Thymus (tissue), 14 donors: ENCODE results near the gene ZNF431. TPM values are rescaled to one million over a fixed set of nuclear protein-coding genes. Genes with fewer than 3 reads are reported as not detected.

ENCODE experiments used
- DNase-seq, 9 donors: peaks; one replicate each; pipeline ENCODE4 v3.0.0-alpha.2; 2013; ENCODE audit warnings: low spot score in 9 of 9, low read depth in 6 of 9, missing footprints in 1 of 9
- H3K27ac ChIP-seq, 2 donors: one replicate each; pipeline ENCODE4 v1.5.1; 2013; ENCODE audit warnings: control low read depth in 1 of 2, low read depth in 1 of 2, low read length in 1 of 2, mild to moderate bottlenecking in 1 of 2, moderate library complexity in 1 of 2
- H3K27me3 ChIP-seq, 2 donors: one replicate each; pipeline ENCODE4 v1.5.1; 2013; ENCODE audit warnings: low read length in 1 of 2; ENCODE audit not compliant: control insufficient read depth in 2 of 2, insufficient read depth in 1 of 2
- H3K36me3 ChIP-seq, 2 donors: one replicate each; pipeline ENCODE4 v1.5.1; 2013; ENCODE audit warnings: low read length in 1 of 2, mild to moderate bottlenecking in 1 of 2, moderate library complexity in 1 of 2; ENCODE audit not compliant: control insufficient read depth in 2 of 2, insufficient read depth in 2 of 2
- H3K4me1 ChIP-seq, 2 donors: one replicate each; pipeline ENCODE4 v1.5.1; 2013; ENCODE audit warnings: low read length in 2 of 2; ENCODE audit not compliant: control insufficient read depth in 2 of 2, insufficient read depth in 2 of 2
- H3K4me3 ChIP-seq, 2 donors: one replicate each; pipeline ENCODE4 v1.5.1; 2013; ENCODE audit warnings: low read length in 2 of 2, control low read depth in 1 of 2, mild to moderate bottlenecking in 1 of 2
- H3K9me3 ChIP-seq, 2 donors: one replicate each; pipeline ENCODE4 v1.5.1; 2013; ENCODE audit warnings: low read length in 1 of 2, mild to moderate bottlenecking in 1 of 2; ENCODE audit not compliant: control insufficient read depth in 2 of 2, insufficient read depth in 1 of 2
- WGBS: extraction: QIAGEN DNeasy Blood & Tissue Kit; methylation state at CpG from one replicate; pipeline ENCODE4 v1.1.7; 2013; 5-methylcytosine and 5-hydroxymethylcytosine counted together
- long read RNA-seq, 10 donors: transcript quantifications; one replicate each; lab custom pipeline, GENCODE V29; 2026
- polyA plus RNA-seq: library from polyadenylated mRNA; stranded (reverse); fragments of 200-250 nt; gene quantifications from one replicate; pipeline ENCODE4 v1.2.3, GENCODE V29; 2013
- total RNA-seq: library from RNA; stranded (reverse); fragments of 120-200 nt; gene quantifications from one replicate; pipeline ENCODE4 v1.2.4, GENCODE V29; 2013
- donor health status: healthy.

The ZNF431 gene
- total RNA-seq = 16.4 TPM
- polyA plus RNA-seq = 18.6 TPM
- long read RNA-seq, donor 1, full-length matches to known transcripts = 1 of 1 reads
- long read RNA-seq, donor 1, partial matches to known transcripts = 0 of 1 reads
- long read RNA-seq, donor 1, other reads (novel, unspliced or antisense) = 0 of 1 reads
- long read RNA-seq, donor 2, full-length matches to known transcripts = 6 of 19 reads
- long read RNA-seq, donor 2, partial matches to known transcripts = 5 of 19 reads
- long read RNA-seq, donor 2, other reads (novel, unspliced or antisense) = 8 of 19 reads
- long read RNA-seq, donor 3, full-length matches to known transcripts = 3 of 3 reads
- long read RNA-seq, donor 3, partial matches to known transcripts = 0 of 3 reads
- long read RNA-seq, donor 3, other reads (novel, unspliced or antisense) = 0 of 3 reads
- long read RNA-seq, donor 4 = 0 reads
- long read RNA-seq, donor 5, full-length matches to known transcripts = 3 of 3 reads
- long read RNA-seq, donor 5, partial matches to known transcripts = 0 of 3 reads
- long read RNA-seq, donor 5, other reads (novel, unspliced or antisense) = 0 of 3 reads
- long read RNA-seq, donor 6, full-length matches to known transcripts = 1 of 1 reads
- long read RNA-seq, donor 6, partial matches to known transcripts = 0 of 1 reads
- long read RNA-seq, donor 6, other reads (novel, unspliced or antisense) = 0 of 1 reads
- long read RNA-seq, donor 7, full-length matches to known transcripts = 4 of 4 reads
- long read RNA-seq, donor 7, partial matches to known transcripts = 0 of 4 reads
- long read RNA-seq, donor 7, other reads (novel, unspliced or antisense) = 0 of 4 reads
- long read RNA-seq, donor 8, partial matches to known transcripts = 0 of 1 reads
- long read RNA-seq, donor 8, other reads (novel, unspliced or antisense) = 0 of 1 reads
- long read RNA-seq, donor 9 = 0 reads
- long read RNA-seq, donor 10, full-length matches to known transcripts = 2 of 2 reads
- long read RNA-seq, donor 10, partial matches to known transcripts = 0 of 2 reads
- long read RNA-seq, donor 10, other reads (novel, unspliced or antisense) = 0 of 2 reads

- peaks cover 0 to 3% of the 10 kb centered on the region in 2 donors for H3K9me3 ChIP-seq
- no peaks in the 10 kb centered on the region for H3K27me3 ChIP-seq
- H3K4me3 ChIP-seq = peak within 1 kb of the TSS; percentile 72 to 78
- H3K27ac ChIP-seq = peak within 1 kb of the TSS; percentile 87
- H3K4me1 ChIP-seq = peaks cover 0 to 2% of the 10 kb centered on the region in 2 donors
- peak; percentile 86 to 98 (median 93) for DNase-seq
- WGBS = under 1% methylated on average over 30 of the region's 30 CpGs
- peaks cover 12% of the 10 kb centered on the region in 2 donors for H3K36me3 ChIP-seq
Observed at GRCh38 chr19:21141787-21142464, at the start of gene ZNF431. TSS of gene ZNF431 (plus strand) at chr19:21142040. CDS start at chr19:21142184, 144 bp downstream.

GRCh38 chr19:21092109-21092508 is 49.7 kb upstream of the ZNF431 start:
- DNase-seq = no peak
- Histone ChIP-seq H3K4me1 (no peaks in the 10 kb centered on the region), H3K36me3 (peaks cover 0 to 4% of the 10 kb centered on the region in 2 donors), H3K9me3 (no peaks in the 10 kb centered on the region), H3K27me3 (no peaks in the 10 kb centered on the region), H3K4me3 (no peak overlapping the region), H3K27ac (no peak overlapping the region)

- DNase-seq = no peak
- H3K27ac ChIP-seq = no peak overlapping the region
- H3K27me3 ChIP-seq = no peaks in the 10 kb centered on the region
- no peaks in the 10 kb centered on the region for H3K9me3 ChIP-seq
- H3K36me3 ChIP-seq = peaks cover 0 to 4% of the 10 kb centered on the region in 2 donors
- no peak overlapping the region for H3K4me3 ChIP-seq
- no peaks in the 10 kb centered on the region for H3K4me1 ChIP-seq
- WGBS = 98% methylated on average over 1 of the region's 1 CpG
Observed at GRCh38 chr19:21094347-21095025, 47.4 kb upstream of the ZNF431 start.

- H3K4me3 ChIP-seq = no peak overlapping the region
- WGBS = 69% methylated on average over 2 of the region's 2 CpGs
- H3K36me3 ChIP-seq = peaks cover 2 to 7% of the 10 kb centered on the region in 2 donors
- no peaks in the 10 kb centered on the region for H3K4me1 ChIP-seq
- no peak for DNase-seq
- no peaks in the 10 kb centered on the region for H3K9me3 ChIP-seq
- H3K27me3 ChIP-seq = no peaks in the 10 kb centered on the region
- H3K27ac ChIP-seq = no peak overlapping the region
Observed at GRCh38 chr19:21098291-21098690, 43.5 kb upstream of the ZNF431 start.

GRCh38 chr19:21101521-21102242 is 40.2 kb upstream of the ZNF431 start:
- Histone ChIP-seq H3K27ac (no peak overlapping the region), H3K4me1 (no peaks in the 10 kb centered on the region), H3K27me3 (no peaks in the 10 kb centered on the region), H3K36me3 (peaks cover 2 to 8% of the 10 kb centered on the region in 2 donors), H3K4me3 (no peak overlapping the region), H3K9me3 (no peaks in the 10 kb centered on the region)
- WGBS = 96% methylated on average over 2 of the region's 2 CpGs
- DNase-seq = no peak

GRCh38 chr19:21109116-21109515 is 32.7 kb upstream of the ZNF431 start:
- H3K27me3 ChIP-seq = no peaks in the 10 kb centered on the region
- no peaks in the 10 kb centered on the region for H3K4me1 ChIP-seq
- no peak overlapping the region for H3K27ac ChIP-seq
- peaks cover 0 to 9% of the 10 kb centered on the region in 2 donors for H3K9me3 ChIP-seq
- H3K4me3 ChIP-seq = no peak overlapping the region
- no peak for DNase-seq
- peaks cover 6 to 13% of the 10 kb centered on the region in 2 donors for H3K36me3 ChIP-seq

GRCh38 chr19:21110183-21110582 is 31.7 kb upstream of the ZNF431 start:
- DNase-seq = no peak
- WGBS = 99% methylated on average over 1 of the region's 1 CpG
- Histone ChIP-seq H3K4me3 (no peak overlapping the region), H3K27me3 (no peaks in the 10 kb centered on the region), H3K4me1 (no peaks in the 10 kb centered on the region), H3K9me3 (peaks cover 0 to 11% of the 10 kb centered on the region in 2 donors), H3K27ac (no peak overlapping the region), H3K36me3 (peaks cover 6 to 13% of the 10 kb centered on the region in 2 donors)

- Histone ChIP-seq H3K27ac (no peak overlapping the region), H3K4me1 (no peaks in the 10 kb centered on the region), H3K27me3 (no peaks in the 10 kb centered on the region), H3K9me3 (peaks cover 0 to 14% of the 10 kb centered on the region in 2 donors), H3K4me3 (no peak overlapping the region), H3K36me3 (peaks cover 5 to 15% of the 10 kb centered on the region in 2 donors)
- DNase-seq = no peak
Observed at GRCh38 chr19:21115430-21115829, 26.4 kb upstream of the ZNF431 start.
